Upper lobe of left lung (tissue), 4 donors: ENCODE results near the gene RAB39A.

Source experiments
- CTCF ChIP-seq, 6 experiments: fragments of 450-650 bp in 4 of 6; fragments of 200-600 bp in 2 of 6; sonication (generic) in 2 of 6; IDR thresholded peaks; one replicate each; pipeline ENCODE4 v1.5.1; 2016 to 2019; ENCODE audit warnings: antibody characterized with exemption in 6 of 6
- EP300 ChIP-seq, 4 donors: sonication (generic); formaldehyde crosslinking; IDR thresholded peaks; one replicate each; pipeline ENCODE4 v1.5.1; 2017; ENCODE audit warnings: antibody characterized with exemption in 4 of 4, control low read depth in 2 of 4
- POLR2A ChIP-seq, 4 donors: fragments of 450-650 bp; IDR thresholded peaks; one replicate each; pipeline ENCODE4 v1.5.1; 2016 to 2017; ENCODE audit warnings: antibody characterized with exemption in 4 of 4, mild to moderate bottlenecking in 2 of 4
- POLR2AphosphoS5 ChIP-seq, 2 donors: sonication (generic); formaldehyde crosslinking; IDR thresholded peaks; one replicate each; pipeline ENCODE4 v1.5.1; 2017; ENCODE audit warnings: antibody characterized with exemption in 2 of 2

- no peak for TF ChIP-seq CTCF (IDR thresholded peaks at IDR 0.05)
- no peak for TF ChIP-seq POLR2A (IDR thresholded peaks at IDR 0.05)
- no peak for TF ChIP-seq POLR2AphosphoS5 (IDR thresholded peaks at IDR 0.05)
- no peak for TF ChIP-seq EP300 (IDR thresholded peaks at IDR 0.05)
These were observed 25.2 kb downstream of the RAB39A start for GRCh38 chr11:107953446-107953845.
